NCI-H2081 (cell line): ENCODE results near the gene TWF1.
"Not testable (repeated sequence)": the region's sequence is repeated elsewhere in the genome, so short reads cannot be mapped to it uniquely, and the experiment has no call there.

ENCODE experiments used
- DNase-seq, 2 experiments: peaks; one replicate each; lab custom pipeline; 2025; lab: John Stamatoyannopoulos, UW

Gene TWF1

GRCh38 chr12:43805149-43805859 lies 813 bp downstream of the TWF1 start:
- peak in 1 of 2 experiments; percentile 30 for DNase-seq

- no peak for DNase-seq
Measured at GRCh38 chr12:43797561-43798217, 8.4 kb downstream of the TWF1 start.

GRCh38 chr12:43795716-43796280 lies 10.3 kb downstream of the TWF1 start:
- no peak for DNase-seq

- peak in 1 of 2 experiments; percentile 18 for DNase-seq
Measured at GRCh38 chr12:43789941-43790340, 16.2 kb downstream of the TWF1 start.

GRCh38 chr12:43786899-43787693 lies 19.0 kb downstream of the TWF1 start:
- no peak for DNase-seq

GRCh38 chr12:43776498-43776897 lies 29.6 kb downstream of the TWF1 start:
- DNase-seq, result peak in 1 of 2 experiments; percentile 13

- no peak for DNase-seq
Measured at GRCh38 chr12:43766291-43766690, 39.8 kb downstream of the TWF1 start.

- no peak for DNase-seq
Measured at GRCh38 chr12:43764528-43764927, 41.6 kb downstream of the TWF1 start.

GRCh38 chr12:43763769-43764168 lies 42.3 kb downstream of the TWF1 start:
- no peak for DNase-seq

GRCh38 chr12:43762596-43762995 lies 43.5 kb downstream of the TWF1 start:
- peak in 1 of 2 experiments; percentile 45 for DNase-seq

GRCh38 chr12:43761500-43761899 lies 44.6 kb downstream of the TWF1 start:
- no peak for DNase-seq

GRCh38 chr12:43760396-43760795 lies 45.7 kb downstream of the TWF1 start:
- peak in 1 of 2 experiments; percentile 4 for DNase-seq

GRCh38 chr12:43758728-43759563 lies 47.2 kb downstream of the TWF1 start, which contains the start of the genes IRAK4 and PUS7L:
TSS of gene IRAK4 (plus strand) at chr12:43758951. CDS start at chr12:43768112, 9,161 bp downstream.
TSS of gene PUS7L (minus strand) at chr12:43758790. CDS start at chr12:43755245, 3,545 bp downstream.
- peak; percentile 97 to 98 for DNase-seq

GRCh38 chr12:43758247-43758727 lies 47.8 kb downstream of the TWF1 start:
- peak in 1 of 2 experiments; percentile 43 for DNase-seq

- DNase-seq, result no peak
Measured at GRCh38 chr12:43754015-43754414, 52.1 kb downstream of the TWF1 start.

GRCh38 chr12:43751360-43751759 lies 54.8 kb downstream of the TWF1 start:
- not testable (repeated sequence) for DNase-seq

- no peak for DNase-seq
Measured at GRCh38 chr12:43750814-43751213, 55.3 kb downstream of the TWF1 start.

GRCh38 chr12:43749016-43749415 lies 57.1 kb downstream of the TWF1 start:
- no peak for DNase-seq

- DNase-seq, result no peak
Measured at GRCh38 chr12:43744826-43745225, 61.3 kb downstream of the TWF1 start.
